ENCODE measurements around the gene THAP11.

GRCh38 chr16:67844497-67844896 lies 2.4 kb downstream of the THAP11 start:
- no peak for TF ChIP-seq EZH2 (IDR thresholded peaks at IDR 0.05; ENCODE audit: borderline replicate concordance, insufficient read depth, low read length, poor library complexity, severe bottlenecking)
- TF ChIP-seq CTCF (IDR thresholded peaks at IDR 0.05; ENCODE audit: poor library complexity, severe bottlenecking) = no peak
- TF ChIP-seq SMC3 (conservative IDR thresholded peaks at IDR 0.05; ENCODE audit: poor library complexity) = no peak

Data from neural cell (in vitro differentiated cells).